ENCODE data around the gene MUSK. TPM values are rescaled to one million over a fixed set of nuclear protein-coding genes. Genes with fewer than 3 reads are reported as not detected.
A peak's percentile ranks its signal among the peaks of the same experiment; 100 is the strongest.
"Not testable (repeated sequence)": the region's sequence is repeated elsewhere in the genome, so short reads cannot be mapped to it uniquely, and the experiment has no call there.

Gene MUSK
- total RNA-seq, 1 donor from 2014 or later: under 0.01 TPM

DNA sequence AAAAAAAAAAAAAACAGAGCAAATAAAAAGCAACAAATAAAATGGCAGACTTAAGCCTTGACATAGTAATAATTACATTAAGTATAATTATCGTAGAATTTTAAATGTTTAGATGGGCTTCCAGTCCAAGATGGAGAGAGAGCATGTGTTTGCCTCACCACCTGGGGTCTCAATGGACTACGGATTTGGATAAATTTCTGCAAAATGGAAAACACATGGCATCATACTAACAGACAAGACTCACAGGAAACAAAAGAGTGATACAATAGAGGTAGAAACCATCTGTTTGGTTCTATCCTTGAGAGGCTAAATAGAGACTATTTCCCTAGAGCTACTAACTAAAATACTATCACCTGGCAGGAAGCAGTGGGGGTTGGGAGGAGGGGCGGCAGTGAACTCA, 144.3 kb downstream of the MUSK start:
- no peak for DNase-seq (ENCODE audit: low read depth)

DNA sequence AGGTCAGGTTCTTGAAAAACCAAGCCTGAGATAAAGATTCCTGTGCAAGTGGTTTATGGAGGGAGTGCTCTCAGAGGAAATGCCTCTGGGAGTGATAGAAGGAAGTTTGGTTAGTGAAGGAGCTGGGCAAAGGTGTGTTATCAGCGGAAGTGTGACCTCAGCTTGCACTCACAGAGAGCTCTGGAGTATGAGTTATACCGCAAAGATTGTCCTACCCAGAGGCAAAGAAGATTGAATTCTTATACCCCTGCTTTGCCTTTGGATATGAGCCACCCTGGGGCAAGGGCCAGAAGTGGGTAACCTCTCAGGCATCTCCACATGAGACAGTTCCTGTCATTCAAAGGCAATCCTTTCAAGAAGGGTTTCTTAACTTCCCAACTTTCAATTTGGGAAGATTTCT, 145.6 kb downstream of the MUSK start:
- DNase-seq (ENCODE audit: low read depth) (peak; percentile 78), FAIRE-seq (no peak)
- H3K27me3 ChIP-seq (ENCODE audit: control insufficient read depth, insufficient read depth, low read length): no peaks in the 10 kb centered on the region
- TF ChIP-seq, protein P1, sequence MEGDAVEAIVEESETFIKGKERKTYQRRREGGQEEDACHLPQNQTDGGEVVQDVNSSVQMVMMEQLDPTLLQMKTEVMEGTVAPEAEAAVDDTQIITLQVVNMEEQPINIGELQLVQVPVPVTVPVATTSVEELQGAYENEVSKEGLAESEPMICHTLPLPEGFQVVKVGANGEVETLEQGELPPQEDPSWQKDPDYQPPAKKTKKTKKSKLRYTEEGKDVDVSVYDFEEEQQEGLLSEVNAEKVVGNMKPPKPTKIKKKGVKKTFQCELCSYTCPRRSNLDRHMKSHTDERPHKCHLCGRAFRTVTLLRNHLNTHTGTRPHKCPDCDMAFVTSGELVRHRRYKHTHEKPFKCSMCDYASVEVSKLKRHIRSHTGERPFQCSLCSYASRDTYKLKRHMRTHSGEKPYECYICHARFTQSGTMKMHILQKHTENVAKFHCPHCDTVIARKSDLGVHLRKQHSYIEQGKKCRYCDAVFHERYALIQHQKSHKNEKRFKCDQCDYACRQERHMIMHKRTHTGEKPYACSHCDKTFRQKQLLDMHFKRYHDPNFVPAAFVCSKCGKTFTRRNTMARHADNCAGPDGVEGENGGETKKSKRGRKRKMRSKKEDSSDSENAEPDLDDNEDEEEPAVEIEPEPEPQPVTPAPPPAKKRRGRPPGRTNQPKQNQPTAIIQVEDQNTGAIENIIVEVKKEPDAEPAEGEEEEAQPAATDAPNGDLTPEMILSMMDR (IDR thresholded peaks at IDR 0.05; ENCODE audit: insufficient read depth, low read length, severe bottlenecking): no peak
- H3K36me3 ChIP-seq (ENCODE audit: control insufficient read depth, insufficient read depth, low read length): no peaks in the 10 kb centered on the region
- no peak overlapping the region for H3K4me3 ChIP-seq (ENCODE audit: low read depth, low read length)

More for the DNA sequence above, 144.3 kb downstream of the MUSK start:
- FAIRE-seq: no peak
- Histone ChIP-seq H3K4me3 (ENCODE audit: low read depth, low read length) (no peak overlapping the region), H3K27me3 (ENCODE audit: control insufficient read depth, insufficient read depth, low read length) (no peaks in the 10 kb centered on the region), H3K36me3 (ENCODE audit: control insufficient read depth, insufficient read depth, low read length) (no peaks in the 10 kb centered on the region)
- TF ChIP-seq, protein P1 (IDR thresholded peaks at IDR 0.05; ENCODE audit: insufficient read depth, low read length, severe bottlenecking): no peak

DNA sequence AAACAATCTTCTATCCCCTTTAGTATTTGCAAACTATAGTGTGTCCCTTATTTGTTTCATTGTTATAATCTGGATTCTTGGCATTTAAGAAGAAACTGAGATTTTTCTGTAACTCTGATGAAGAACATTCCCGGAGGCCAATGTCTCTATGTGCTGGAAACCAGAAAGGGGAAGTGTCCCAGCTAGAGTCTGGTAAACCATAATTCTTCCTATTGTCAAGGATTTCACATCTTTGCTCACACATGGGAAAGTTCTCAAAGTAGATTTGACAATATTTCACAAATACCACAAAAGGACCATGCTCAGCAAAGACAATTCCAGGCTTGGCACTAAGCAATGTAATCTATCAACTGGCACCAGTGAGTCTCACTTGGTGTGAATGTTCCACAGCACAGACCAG, 146.8 kb downstream of the MUSK start:
- no peak overlapping the region for H3K4me3 ChIP-seq (ENCODE audit: low read depth, low read length)
- no peak for FAIRE-seq
- H3K36me3 ChIP-seq (ENCODE audit: control insufficient read depth, insufficient read depth, low read length): no peaks in the 10 kb centered on the region
- TF ChIP-seq, protein P1 (IDR thresholded peaks at IDR 0.05; ENCODE audit: insufficient read depth, low read length, severe bottlenecking): no peak
- H3K27me3 ChIP-seq (ENCODE audit: control insufficient read depth, insufficient read depth, low read length): no peaks in the 10 kb centered on the region
- no peak for DNase-seq (ENCODE audit: low read depth)

DNA sequence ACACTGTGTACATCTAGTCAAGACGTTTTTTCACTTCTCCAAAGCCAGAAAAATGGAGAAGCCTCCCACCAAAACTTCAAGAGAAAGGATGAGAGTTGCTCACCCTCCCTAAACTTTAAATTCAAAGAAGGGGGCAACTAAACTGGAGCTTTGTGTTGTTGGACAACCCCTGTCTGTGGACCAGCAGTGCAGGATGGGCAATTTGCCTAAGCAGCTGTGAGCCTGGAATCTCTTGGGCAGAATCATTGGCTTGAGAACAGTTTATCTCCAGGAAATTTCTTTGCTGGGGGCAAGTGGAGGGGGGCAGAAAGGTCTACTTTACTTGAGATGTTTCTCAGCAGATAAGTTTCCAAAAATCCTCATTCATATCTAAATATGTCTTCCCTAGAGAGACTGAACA, 151.8 kb downstream of the MUSK start:
- no peak for DNase-seq (ENCODE audit: low read depth)
- no peak overlapping the region for H3K4me3 ChIP-seq (ENCODE audit: low read depth, low read length)
- TF ChIP-seq, protein P1 (IDR thresholded peaks at IDR 0.05; ENCODE audit: insufficient read depth, low read length, severe bottlenecking): no peak
- H3K36me3 ChIP-seq (ENCODE audit: control insufficient read depth, insufficient read depth, low read length): no peaks in the 10 kb centered on the region
- FAIRE-seq: no peak
- H3K27me3 ChIP-seq (ENCODE audit: control insufficient read depth, insufficient read depth, low read length): no peaks in the 10 kb centered on the region

DNA sequence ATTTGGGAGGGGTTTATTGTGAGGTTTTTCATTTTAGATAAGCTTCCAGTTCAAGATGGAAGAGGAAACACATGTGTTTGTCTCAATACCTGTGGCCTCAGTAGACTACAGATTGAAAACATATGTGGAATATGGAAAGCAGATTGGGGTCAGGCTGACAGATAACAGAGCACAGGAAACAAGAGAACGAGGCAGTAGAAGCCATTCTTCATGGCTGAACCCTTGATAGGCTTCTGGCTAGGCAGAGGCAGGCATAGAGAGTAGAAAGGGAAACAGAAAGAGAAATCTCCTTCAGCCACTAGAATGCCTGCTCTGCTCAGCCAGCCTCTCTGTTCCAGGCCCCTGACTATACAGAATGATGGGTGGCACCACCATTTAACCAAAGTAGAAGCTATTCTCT, 152.5 kb downstream of the MUSK start:
- FAIRE-seq: no peak
- TF ChIP-seq, protein P1 (IDR thresholded peaks at IDR 0.05; ENCODE audit: insufficient read depth, low read length, severe bottlenecking): no peak

DNA sequence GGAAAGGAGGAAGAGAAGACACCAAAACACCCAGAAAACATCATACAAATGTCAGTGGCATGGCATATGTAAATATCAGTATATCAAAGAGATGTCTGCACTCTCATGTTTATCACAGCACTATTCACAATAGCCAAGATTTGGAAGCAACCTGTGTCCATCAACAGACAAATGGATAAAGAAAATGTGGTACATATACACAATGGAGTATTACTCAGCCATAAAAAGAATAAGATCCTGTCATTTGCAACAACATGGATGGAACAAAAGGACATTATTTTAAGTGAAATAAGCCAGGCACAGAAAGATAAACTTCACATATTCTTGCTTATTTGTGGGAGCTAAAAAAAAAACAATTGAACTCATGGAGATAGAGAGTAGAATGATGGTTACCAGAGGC, 156.5 kb downstream of the MUSK start:
- H3K27me3 ChIP-seq (ENCODE audit: control insufficient read depth, insufficient read depth, low read length); H3K36me3 ChIP-seq (ENCODE audit: control insufficient read depth, insufficient read depth, low read length); FAIRE-seq; DNase-seq (ENCODE audit: low read depth); H3K4me3 ChIP-seq (ENCODE audit: low read depth, low read length): not testable (repeated sequence)

More for the DNA sequence above, 152.5 kb downstream of the MUSK start:
- no peak for DNase-seq (ENCODE audit: low read depth)
- Histone ChIP-seq H3K27me3 (ENCODE audit: control insufficient read depth, insufficient read depth, low read length) (no peaks in the 10 kb centered on the region), H3K4me3 (ENCODE audit: low read depth, low read length) (no peak overlapping the region), H3K36me3 (ENCODE audit: control insufficient read depth, insufficient read depth, low read length) (no peaks in the 10 kb centered on the region)
